NT2/D1 (cell line): ENCODE data around the gene LRRC4C.

ENCODE experiments used
- DNase-seq: peaks from one replicate; pipeline ENCODE4 v3.0.0-alpha.2; 2011; ENCODE audit warnings: low read depth, low spot score
- H3K27me3 ChIP-seq: 2 replicates; pipeline ENCODE4 v1.6.0; 2011; ENCODE audit warnings: mild to moderate bottlenecking; ENCODE audit not compliant: insufficient read length, insufficient read depth
- H3K36me3 ChIP-seq: 2 replicates; pipeline ENCODE4 v1.6.1; 2011; ENCODE audit warnings: mild to moderate bottlenecking, low read length, mixed read lengths; ENCODE audit not compliant: insufficient read depth, insufficient read length
- H3K4me1 ChIP-seq: 2 replicates; pipeline ENCODE4 v1.5.1; 2011; ENCODE audit not compliant: insufficient read depth, insufficient read length
- H3K4me3 ChIP-seq: 2 replicates; pipeline ENCODE4 v1.5.1; 2011; ENCODE audit warnings: low read depth; ENCODE audit not compliant: insufficient read length
- H3K9ac ChIP-seq: 2 replicates; pipeline ENCODE4 v1.6.0; 2011; ENCODE audit warnings: low read depth; ENCODE audit not compliant: insufficient read length
- H3K9me3 ChIP-seq: 2 replicates; pipeline ENCODE4 v1.5.1; 2011; ENCODE audit warnings: mild to moderate bottlenecking, low read length; ENCODE audit not compliant: insufficient read depth
- SUZ12 ChIP-seq: IDR thresholded peaks from 2 replicates; pipeline ENCODE4 v1.6.1; 2011; ENCODE audit not compliant: insufficient read length, insufficient read depth; ENCODE audit errors: extremely low read depth
- YY1 ChIP-seq: IDR thresholded peaks from 2 replicates; pipeline ENCODE4 v1.6.1; 2011; ENCODE audit not compliant: insufficient read length, insufficient read depth
- ZNF274 ChIP-seq: IDR thresholded peaks from 2 replicates; pipeline ENCODE4 v1.6.1; 2011; ENCODE audit warnings: mild to moderate bottlenecking, low read depth, low read length

LRRC4C gene

DNA sequence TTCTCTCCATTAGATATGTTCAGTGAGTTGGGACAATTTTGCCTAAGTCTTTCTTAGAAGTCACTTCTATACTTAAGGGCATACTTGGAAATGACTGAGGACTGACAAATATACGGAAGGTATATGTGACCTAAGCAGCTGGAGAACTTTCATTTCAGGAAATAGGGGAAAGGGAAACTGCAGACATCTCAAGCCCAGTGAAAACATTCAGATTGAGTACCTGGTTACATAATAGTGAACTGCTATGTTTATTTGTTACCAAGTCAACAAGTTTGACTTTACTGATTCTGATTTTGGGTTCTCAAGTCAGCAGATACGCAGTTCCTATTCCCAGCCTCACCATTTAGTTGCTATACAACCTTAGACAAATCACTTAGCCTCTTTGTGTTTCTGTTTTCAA lies 1173.9 kb downstream of the LRRC4C start:
- peaks cover 3% of the 10 kb centered on the region for H3K27me3 ChIP-seq
- no peak for DNase-seq
- H3K4me3 ChIP-seq: no peak overlapping the region
- peaks cover 4% of the 10 kb centered on the region for H3K4me1 ChIP-seq
- no peak for TF ChIP-seq YY1
- TF ChIP-seq ZNF274: no peak
- TF ChIP-seq SUZ12: no peak
- H3K9me3 ChIP-seq: no peaks in the 10 kb centered on the region
- no peaks in the 10 kb centered on the region for H3K36me3 ChIP-seq
- H3K9ac ChIP-seq: no peak overlapping the region

DNA sequence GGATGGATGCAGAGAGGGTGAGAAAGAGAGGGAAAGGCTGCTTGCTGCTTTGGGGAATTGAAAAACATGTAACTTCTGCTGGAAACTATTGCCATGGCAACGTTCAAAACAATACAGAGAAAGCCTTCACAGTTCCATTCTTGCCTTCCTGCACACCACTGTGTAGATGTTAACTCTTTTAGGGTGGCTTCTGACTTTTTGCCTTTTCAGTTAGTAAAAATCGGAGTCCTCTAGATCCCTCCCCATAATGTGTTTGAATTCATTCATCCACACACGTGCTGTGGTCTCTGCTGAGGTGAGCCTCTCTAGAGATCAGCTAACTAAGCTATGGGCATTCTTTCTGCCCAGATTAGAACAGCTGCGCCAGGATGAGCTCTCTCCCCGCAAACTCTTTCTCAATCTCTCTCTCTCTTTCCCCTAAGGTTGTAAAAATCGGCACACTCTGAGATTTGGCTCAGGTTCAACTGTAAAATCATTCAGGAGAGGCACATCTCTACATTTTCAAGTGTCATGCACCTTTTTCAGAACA lies 1178.3 kb downstream of the LRRC4C start:
- no peak overlapping the region for H3K9ac ChIP-seq
- H3K36me3 ChIP-seq: no peaks in the 10 kb centered on the region
- H3K4me3 ChIP-seq: no peak overlapping the region
- no peaks in the 10 kb centered on the region for H3K9me3 ChIP-seq
- H3K4me1 ChIP-seq: peaks cover 6% of the 10 kb centered on the region
- no peaks in the 10 kb centered on the region for H3K27me3 ChIP-seq
- DNase-seq: no peak
- TF ChIP-seq SUZ12: no peak
- no peak for TF ChIP-seq ZNF274
- no peak for TF ChIP-seq YY1

DNA sequence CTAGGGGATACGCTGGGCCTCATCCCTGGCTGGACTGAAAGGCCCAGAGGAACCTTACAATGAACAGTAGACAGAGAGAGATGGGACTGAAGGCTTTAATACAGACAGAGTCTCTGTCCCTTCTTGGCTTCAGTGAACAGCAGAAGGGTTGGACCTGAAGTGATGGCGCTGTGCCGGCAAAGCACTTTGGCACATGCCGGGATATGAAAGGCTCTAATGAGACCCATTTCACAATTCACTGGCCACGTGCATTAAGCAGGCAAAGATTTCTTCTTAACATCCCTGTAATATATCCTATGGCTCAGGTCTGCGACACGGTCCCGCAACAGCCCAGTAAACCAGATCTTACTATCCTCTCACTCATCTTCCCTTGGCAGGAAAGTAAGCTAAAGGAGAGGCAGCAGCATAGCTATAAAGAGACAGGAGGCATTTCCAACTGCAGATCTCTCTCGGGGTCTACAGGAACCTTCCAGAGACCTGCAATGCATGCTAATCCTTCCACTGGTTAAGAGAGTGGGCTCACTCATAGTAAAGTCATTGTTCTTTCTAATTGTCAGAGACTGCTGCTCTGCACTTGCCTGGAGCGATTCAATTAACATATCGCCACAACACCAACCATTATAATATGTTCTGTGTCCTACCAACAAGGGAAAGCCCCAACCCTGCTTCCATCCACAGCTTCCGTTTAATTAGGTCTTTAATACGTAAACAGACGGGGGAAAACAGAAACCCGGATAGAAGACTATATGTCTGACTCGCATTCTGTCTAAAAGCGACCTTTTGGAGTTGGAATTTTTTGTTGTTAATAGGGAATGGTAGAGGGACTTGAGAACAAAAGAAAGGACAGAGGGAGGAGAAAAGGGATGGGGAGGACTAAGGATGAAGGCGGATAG lies 1179.0 kb downstream of the LRRC4C start:
- DNase-seq: peak; percentile 28
- TF ChIP-seq ZNF274 (no peak), SUZ12 (no peak), YY1 (no peak)
- Histone ChIP-seq H3K4me1 (peaks cover 6% of the 10 kb centered on the region), H3K36me3 (no peaks in the 10 kb centered on the region), H3K27me3 (no peaks in the 10 kb centered on the region), H3K9ac (no peak overlapping the region), H3K4me3 (no peak overlapping the region), H3K9me3 (no peaks in the 10 kb centered on the region)

DNA sequence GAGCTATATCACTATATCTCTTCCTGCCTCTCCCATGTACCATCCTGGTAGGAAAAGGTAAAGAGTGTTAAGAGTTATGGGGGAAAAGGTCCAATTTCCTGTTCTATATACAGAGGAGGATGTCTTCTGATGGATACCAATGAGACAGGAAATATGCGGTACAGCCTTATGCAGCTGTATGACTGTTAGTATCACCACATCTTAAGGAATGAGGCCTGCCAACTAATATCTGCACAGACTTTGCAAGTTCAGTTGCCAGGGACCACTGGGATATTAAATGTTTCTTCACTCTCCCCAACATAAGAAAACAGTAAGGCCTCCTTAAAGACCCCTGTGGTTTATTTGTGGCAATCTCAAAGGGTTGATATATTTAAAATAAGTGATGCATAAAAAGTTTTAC lies 1182.5 kb downstream of the LRRC4C start:
- H3K4me1 ChIP-seq: peaks cover 6% of the 10 kb centered on the region
- no peak for DNase-seq
- TF ChIP-seq YY1: no peak
- TF ChIP-seq SUZ12: no peak
- no peak for TF ChIP-seq ZNF274
- H3K27me3 ChIP-seq: no peaks in the 10 kb centered on the region
- no peak overlapping the region for H3K9ac ChIP-seq
- H3K4me3 ChIP-seq: no peak overlapping the region
- no peaks in the 10 kb centered on the region for H3K36me3 ChIP-seq
- no peaks in the 10 kb centered on the region for H3K9me3 ChIP-seq

DNA sequence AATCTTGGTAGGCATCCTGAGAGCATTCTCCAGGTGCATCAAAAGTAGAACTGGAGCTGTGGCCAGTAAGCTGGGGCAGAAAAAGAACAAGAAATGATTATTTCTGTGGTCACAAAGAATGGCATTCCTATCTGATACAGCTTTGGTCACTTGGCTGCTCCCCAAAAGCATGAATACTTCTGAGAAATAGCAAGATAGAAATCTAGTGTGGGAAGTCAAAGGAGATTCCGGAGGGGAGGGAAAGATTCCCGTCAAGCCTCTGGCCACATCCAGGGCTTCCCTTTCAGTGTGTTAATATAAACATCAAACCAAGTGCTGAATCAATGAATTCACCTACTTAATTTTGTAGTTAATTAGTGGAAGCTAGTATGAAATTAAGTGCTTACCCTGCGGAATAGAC lies 1185.4 kb downstream of the LRRC4C start:
- no peak overlapping the region for H3K9ac ChIP-seq
- DNase-seq: no peak
- no peaks in the 10 kb centered on the region for H3K4me1 ChIP-seq
- H3K36me3 ChIP-seq: no peaks in the 10 kb centered on the region
- H3K27me3 ChIP-seq: no peaks in the 10 kb centered on the region
- H3K4me3 ChIP-seq: no peak overlapping the region
- H3K9me3 ChIP-seq: no peaks in the 10 kb centered on the region
- TF ChIP-seq ZNF274: no peak
- TF ChIP-seq YY1: no peak
- no peak for TF ChIP-seq SUZ12

DNA sequence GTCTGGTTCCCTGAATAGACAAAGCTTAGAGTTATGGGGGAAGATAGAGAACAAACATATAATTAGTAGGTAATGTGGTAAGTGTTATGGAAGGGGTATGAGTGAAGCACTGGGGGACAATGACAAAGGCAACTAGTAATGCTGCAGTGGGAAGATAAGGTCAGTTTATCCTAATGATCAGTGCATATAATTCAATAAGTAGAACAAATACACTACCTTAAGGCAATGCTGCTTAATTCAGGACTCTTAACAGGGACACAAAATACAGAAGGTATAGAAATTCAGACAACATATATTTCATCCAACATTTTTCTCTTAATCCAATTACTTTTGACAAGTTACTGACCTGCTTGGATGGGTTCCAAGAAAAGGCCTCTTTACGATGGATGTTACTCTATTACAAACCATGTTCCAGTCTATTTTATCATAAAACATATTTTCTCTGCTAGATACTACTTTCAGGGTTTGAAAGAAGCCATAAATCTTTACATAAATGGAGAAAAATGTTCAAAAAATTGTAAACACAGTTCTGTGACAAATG lies 1186.2 kb downstream of the LRRC4C start:
- DNase-seq: no peak
- Histone ChIP-seq H3K36me3 (no peaks in the 10 kb centered on the region), H3K9ac (no peak overlapping the region), H3K4me3 (no peak overlapping the region), H3K27me3 (no peaks in the 10 kb centered on the region), H3K4me1 (no peaks in the 10 kb centered on the region), H3K9me3 (no peaks in the 10 kb centered on the region)
- TF ChIP-seq YY1 (no peak), SUZ12 (no peak), ZNF274 (no peak)

DNA sequence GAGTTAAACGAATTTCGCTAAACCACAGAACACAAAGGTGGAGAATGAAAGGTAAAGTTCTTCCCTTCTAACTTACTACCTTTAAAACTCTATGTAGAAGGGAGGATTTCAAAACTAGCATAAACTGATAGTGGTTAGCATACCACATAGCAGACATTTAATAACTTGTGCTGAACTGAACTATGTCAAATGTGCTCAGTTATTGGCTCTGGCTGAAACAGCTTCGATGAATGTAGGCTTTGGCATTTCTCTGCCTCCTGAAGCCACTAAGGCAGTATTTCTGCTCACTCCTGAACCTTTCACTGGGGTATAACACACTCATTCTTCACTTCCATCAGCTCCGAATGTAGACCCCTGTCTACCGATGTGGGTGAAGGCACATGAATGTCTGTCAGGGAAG lies 1188.1 kb downstream of the LRRC4C start:
- no peak for TF ChIP-seq ZNF274
- no peak for TF ChIP-seq SUZ12
- no peak for TF ChIP-seq YY1
- no peak overlapping the region for H3K4me3 ChIP-seq
- H3K27me3 ChIP-seq: no peaks in the 10 kb centered on the region
- H3K4me1 ChIP-seq: no peaks in the 10 kb centered on the region
- H3K9ac ChIP-seq: no peak overlapping the region
- no peaks in the 10 kb centered on the region for H3K36me3 ChIP-seq
- no peaks in the 10 kb centered on the region for H3K9me3 ChIP-seq
- no peak for DNase-seq
